Measurements from ENCODE around the gene B4GAT1. TPM values are rescaled to one million over a fixed set of nuclear protein-coding genes. Genes with fewer than 3 reads are reported as not detected.
A peak's percentile ranks its signal among the peaks of the same experiment; 100 is the strongest.

Gene B4GAT1
- total and polyA plus RNA-seq, 2 of the 13 experiments (the other 11 are each of a cell fraction or from before 2014, with no cell fraction given) = 40.4 to 109 TPM

DNA sequence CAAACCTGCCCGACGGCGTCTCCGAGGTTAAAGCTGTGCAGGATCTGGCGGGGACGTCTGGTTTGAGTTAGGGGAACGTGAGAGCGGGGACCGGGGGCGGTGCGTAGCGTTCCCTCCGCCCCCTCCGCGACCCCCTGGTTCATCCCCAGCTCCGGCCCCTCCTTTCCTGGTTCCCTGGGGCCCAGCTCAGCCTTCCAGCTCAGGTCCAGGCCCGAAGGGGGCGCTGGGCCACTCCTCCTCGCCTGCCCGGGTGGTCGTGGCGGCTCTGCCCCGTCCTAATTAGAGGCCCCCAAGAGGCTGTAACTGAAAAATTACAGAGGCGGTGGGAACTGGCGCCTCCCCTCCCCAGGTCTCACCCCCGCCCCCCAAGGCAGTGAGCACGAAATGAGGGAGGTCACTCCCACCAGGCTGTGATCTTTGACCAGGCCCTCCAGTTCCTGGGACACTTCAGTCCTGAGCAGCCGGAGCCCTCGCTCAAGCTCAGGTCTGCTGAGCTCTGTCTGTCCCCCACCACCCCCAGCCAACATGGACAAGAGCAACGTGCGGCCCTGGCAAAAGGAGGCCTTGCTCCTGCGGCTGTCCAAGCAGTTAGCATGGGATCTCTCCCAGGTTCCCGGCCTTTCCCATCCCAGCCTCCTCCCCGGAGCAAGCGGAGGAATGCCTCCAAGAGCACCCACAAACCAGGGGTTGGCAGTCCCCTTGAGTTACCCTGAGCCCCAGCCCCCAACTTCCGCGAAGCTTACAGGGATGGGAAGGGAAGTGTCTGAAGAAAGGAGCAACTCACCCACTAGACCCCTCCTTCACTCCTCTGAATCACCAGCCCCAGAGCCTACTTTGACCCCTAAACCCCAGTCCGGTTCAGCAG is 33.9 kb downstream of the B4GAT1 start (continued):
- TF ChIP-seq RAD51 (IDR thresholded peaks at IDR 0.05; ENCODE audit: borderline replicate concordance) = no peak
- TF ChIP-seq ZNF589 (CRISPR knock-in tag; conservative IDR thresholded peaks at IDR 0.05) = no peak
- 0 out of 2 replicates have a peak, but pooled peaks have one; percentile 9 for TF ChIP-seq RFXANK (CRISPR knock-in tag; IDR thresholded peaks at IDR 0.05)
- TF ChIP-seq, protein P1, sequence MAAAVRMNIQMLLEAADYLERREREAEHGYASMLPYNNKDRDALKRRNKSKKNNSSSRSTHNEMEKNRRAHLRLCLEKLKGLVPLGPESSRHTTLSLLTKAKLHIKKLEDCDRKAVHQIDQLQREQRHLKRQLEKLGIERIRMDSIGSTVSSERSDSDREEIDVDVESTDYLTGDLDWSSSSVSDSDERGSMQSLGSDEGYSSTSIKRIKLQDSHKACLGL (CRISPR knock-in tag; IDR thresholded peaks at IDR 0.05) = peak; percentile 36; the same call in 1 of the 2 replicates
- TF ChIP-seq ERF (CRISPR knock-in tag; IDR thresholded peaks at IDR 0.05) = 0 out of 2 replicates have a peak, but pooled peaks have one; percentile 46
- peak; percentile 56; the same call in 1 of the 2 replicates for TF ChIP-seq SAP130 (CRISPR knock-in tag; IDR thresholded peaks at IDR 0.05; ENCODE audit: low read depth)
- TF ChIP-seq ZFP1 (CRISPR knock-in tag; IDR thresholded peaks at IDR 0.05) = no peak
- TF ChIP-seq ZNF788 (CRISPR knock-in tag; IDR thresholded peaks at IDR 0.05; ENCODE audit: borderline replicate concordance) = no peak
- peak; percentile 41; the same call in 1 of the 2 replicates for TF ChIP-seq MAZ (IDR thresholded peaks at IDR 0.05; ENCODE audit: borderline replicate concordance, low read depth, low read length)
- no peak for TF ChIP-seq MAZ (CRISPR knock-in tag; IDR thresholded peaks at IDR 0.05; ENCODE audit: low read depth)
- no peak for TF ChIP-seq TP53 (CRISPR knock-in tag; conservative IDR thresholded peaks at IDR 0.05)
- TF ChIP-seq, protein P2, sequence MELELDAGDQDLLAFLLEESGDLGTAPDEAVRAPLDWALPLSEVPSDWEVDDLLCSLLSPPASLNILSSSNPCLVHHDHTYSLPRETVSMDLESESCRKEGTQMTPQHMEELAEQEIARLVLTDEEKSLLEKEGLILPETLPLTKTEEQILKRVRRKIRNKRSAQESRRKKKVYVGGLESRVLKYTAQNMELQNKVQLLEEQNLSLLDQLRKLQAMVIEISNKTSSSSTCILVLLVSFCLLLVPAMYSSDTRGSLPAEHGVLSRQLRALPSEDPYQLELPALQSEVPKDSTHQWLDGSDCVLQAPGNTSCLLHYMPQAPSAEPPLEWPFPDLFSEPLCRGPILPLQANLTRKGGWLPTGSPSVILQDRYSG (CRISPR knock-in tag; IDR thresholded peaks at IDR 0.05) = no peak
- no peak for TF ChIP-seq SALL1 (CRISPR knock-in tag; IDR thresholded peaks at IDR 0.05)
- TF ChIP-seq RBFOX2 (IDR thresholded peaks at IDR 0.05; ENCODE audit: low read depth, low read length) = peak; percentile 56; the same call in 1 of the 2 replicates
- TF ChIP-seq ZFP36L1 (CRISPR knock-in tag; IDR thresholded peaks at IDR 0.05) = peak; percentile 35; the same call in 1 of the 2 replicates
- no peak for TF ChIP-seq ZNF501 (CRISPR knock-in tag; IDR thresholded peaks at IDR 0.05)
- peak; percentile 56; the same call in 1 of the 2 replicates for TF ChIP-seq KDM5B (CRISPR knock-in tag; IDR thresholded peaks at IDR 0.05; ENCODE audit: borderline replicate concordance)
- no peak for TF ChIP-seq CEBPG (CRISPR knock-in tag; IDR thresholded peaks at IDR 0.05)
- TF ChIP-seq, protein P3, sequence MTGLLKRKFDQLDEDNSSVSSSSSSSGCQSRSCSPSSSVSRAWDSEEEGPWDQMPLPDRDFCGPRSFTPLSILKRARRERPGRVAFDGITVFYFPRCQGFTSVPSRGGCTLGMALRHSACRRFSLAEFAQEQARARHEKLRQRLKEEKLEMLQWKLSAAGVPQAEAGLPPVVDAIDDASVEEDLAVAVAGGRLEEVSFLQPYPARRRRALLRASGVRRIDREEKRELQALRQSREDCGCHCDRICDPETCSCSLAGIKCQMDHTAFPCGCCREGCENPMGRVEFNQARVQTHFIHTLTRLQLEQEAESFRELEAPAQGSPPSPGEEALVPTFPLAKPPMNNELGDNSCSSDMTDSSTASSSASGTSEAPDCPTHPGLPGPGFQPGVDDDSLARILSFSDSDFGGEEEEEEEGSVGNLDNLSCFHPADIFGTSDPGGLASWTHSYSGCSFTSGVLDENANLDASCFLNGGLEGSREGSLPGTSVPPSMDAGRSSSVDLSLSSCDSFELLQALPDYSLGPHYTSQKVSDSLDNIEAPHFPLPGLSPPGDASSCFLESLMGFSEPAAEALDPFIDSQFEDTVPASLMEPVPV (CRISPR knock-in tag; IDR thresholded peaks at IDR 0.05) = no peak
- 0 out of 2 replicates have a peak, but pooled peaks have one; percentile 12 for TF ChIP-seq CAMTA2 (CRISPR knock-in tag; IDR thresholded peaks at IDR 0.05; ENCODE audit: borderline replicate concordance)
- no peak for TF ChIP-seq ZNF343 (CRISPR knock-in tag; IDR thresholded peaks at IDR 0.05)
- TF ChIP-seq ZNF781 (CRISPR knock-in tag; IDR thresholded peaks at IDR 0.05; ENCODE audit: borderline replicate concordance, not compliant biosample characterization) = no peak
- no peak for TF ChIP-seq ZNF124 (CRISPR knock-in tag; IDR thresholded peaks at IDR 0.05)
- TF ChIP-seq, protein P4, sequence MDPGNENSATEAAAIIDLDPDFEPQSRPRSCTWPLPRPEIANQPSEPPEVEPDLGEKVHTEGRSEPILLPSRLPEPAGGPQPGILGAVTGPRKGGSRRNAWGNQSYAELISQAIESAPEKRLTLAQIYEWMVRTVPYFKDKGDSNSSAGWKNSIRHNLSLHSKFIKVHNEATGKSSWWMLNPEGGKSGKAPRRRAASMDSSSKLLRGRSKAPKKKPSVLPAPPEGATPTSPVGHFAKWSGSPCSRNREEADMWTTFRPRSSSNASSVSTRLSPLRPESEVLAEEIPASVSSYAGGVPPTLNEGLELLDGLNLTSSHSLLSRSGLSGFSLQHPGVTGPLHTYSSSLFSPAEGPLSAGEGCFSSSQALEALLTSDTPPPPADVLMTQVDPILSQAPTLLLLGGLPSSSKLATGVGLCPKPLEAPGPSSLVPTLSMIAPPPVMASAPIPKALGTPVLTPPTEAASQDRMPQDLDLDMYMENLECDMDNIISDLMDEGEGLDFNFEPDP (CRISPR knock-in tag; conservative IDR thresholded peaks at IDR 0.05) = 0 out of 2 replicates have a peak, but pooled peaks have one; percentile 53
- TF ChIP-seq, protein P5, sequence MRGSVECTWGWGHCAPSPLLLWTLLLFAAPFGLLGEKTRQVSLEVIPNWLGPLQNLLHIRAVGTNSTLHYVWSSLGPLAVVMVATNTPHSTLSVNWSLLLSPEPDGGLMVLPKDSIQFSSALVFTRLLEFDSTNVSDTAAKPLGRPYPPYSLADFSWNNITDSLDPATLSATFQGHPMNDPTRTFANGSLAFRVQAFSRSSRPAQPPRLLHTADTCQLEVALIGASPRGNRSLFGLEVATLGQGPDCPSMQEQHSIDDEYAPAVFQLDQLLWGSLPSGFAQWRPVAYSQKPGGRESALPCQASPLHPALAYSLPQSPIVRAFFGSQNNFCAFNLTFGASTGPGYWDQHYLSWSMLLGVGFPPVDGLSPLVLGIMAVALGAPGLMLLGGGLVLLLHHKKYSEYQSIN (CRISPR knock-in tag; IDR thresholded peaks at IDR 0.05; ENCODE audit: borderline replicate concordance) = no peak
- TF ChIP-seq ZNF672 (CRISPR knock-in tag; IDR thresholded peaks at IDR 0.05) = no peak
